ENCODE results near the gene PRKAR2A. TPM values are rescaled to one million over a fixed set of nuclear protein-coding genes. Genes with fewer than 3 reads are reported as not detected.
A peak's percentile ranks its signal among the peaks of the same experiment; 100 is the strongest.
"Not testable (repeated sequence)": the region's sequence is repeated elsewhere in the genome, so short reads cannot be mapped to it uniquely, and the experiment has no call there.

Gene PRKAR2A
- polyA plus RNA-seq, 3 donors, result 40.0 to 49.8 (median 47.0) TPM

DNA sequence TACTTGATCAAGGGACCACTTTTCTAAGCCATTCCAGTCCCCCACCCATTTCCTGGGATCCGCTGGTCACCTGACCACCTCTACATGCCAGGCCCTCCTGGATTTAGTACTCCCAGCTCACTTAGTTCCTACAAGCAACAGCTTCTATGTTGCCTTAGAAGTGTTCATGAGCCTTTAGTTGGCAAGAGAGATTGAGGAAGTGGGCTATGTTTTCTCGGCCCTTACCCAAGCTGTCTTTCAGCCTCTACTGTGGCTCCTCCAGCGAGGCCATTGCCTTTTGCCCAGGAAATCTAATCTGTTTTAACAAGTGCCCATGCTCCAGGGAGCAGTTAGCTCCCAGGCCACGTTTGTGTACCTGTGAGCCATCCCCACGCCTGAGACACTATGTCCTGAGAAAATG, 4.5 kb upstream of the PRKAR2A start:
- no peak for DNase-seq (ENCODE audit: extremely low read depth in 1 of 11, low read depth in 9 of 11, low spot score in 4 of 11)

DNA sequence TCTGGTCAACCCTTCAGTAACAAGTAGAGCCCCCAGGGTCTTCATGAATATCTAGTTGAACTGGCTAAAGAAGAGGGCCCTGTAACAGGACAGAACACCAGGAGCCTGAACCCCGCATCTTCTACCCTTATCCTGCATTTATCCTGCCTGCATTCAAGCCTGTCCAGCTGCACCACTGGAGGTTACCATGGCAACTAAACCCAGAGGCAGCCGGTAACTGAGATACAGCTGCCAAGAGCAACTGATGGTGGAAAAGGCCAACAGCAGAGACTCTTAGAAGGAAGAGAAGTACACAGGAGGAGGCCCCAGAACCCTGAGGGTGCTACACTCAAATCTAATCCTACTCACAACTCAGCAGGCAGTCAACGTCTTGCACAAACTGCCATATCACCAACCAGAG, 3.7 kb upstream of the PRKAR2A start:
- DNase-seq (ENCODE audit: extremely low read depth in 1 of 11, low read depth in 9 of 11, low spot score in 4 of 11), result peak in 3 of 11 donors; percentile 18 to 38 (median 35)

DNA sequence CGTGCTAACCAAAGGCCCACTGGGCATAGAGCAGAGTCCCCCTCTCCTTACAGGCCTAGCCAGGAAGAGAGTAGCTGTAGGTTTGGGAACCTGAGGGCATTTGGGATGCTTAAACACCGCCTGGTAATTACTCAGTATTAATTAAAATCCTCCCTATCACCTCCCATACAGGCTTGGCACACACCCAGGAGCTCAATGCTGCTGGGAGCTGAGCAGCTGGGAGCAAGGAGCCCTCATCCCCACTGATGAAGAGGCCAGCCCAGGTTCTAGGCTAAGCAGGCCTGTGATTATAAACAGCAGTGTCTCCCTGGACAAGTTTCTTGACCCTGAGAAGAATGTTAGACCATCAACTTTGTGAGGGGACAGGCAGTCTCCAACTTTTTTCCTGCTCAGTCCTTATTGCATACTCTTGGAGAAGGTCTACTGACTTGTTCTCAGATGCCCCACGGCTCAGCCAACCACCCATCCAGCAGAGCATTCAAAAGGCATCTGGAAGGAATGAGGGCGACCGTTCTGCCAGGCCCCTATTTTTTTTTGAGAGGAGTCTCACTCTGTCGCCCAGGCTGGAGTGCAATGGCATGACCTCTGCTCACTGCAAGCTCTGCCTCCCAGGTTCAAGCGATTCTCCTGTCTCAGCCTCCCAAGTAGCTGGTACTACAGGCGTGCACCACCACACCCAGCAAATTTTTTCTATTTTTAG, 1.3 kb upstream of the PRKAR2A start:
- no peak for DNase-seq (ENCODE audit: extremely low read depth in 1 of 11, low read depth in 9 of 11, low spot score in 4 of 11)

- DNase-seq (ENCODE audit: extremely low read depth in 1 of 11, low read depth in 9 of 11, low spot score in 4 of 11), result peak in 10 of 11 donors; percentile 35 to 63 (median 57)
Observed at GRCh38 chr3:48847053-48847503, 596 bp downstream of the PRKAR2A start.

DNA sequence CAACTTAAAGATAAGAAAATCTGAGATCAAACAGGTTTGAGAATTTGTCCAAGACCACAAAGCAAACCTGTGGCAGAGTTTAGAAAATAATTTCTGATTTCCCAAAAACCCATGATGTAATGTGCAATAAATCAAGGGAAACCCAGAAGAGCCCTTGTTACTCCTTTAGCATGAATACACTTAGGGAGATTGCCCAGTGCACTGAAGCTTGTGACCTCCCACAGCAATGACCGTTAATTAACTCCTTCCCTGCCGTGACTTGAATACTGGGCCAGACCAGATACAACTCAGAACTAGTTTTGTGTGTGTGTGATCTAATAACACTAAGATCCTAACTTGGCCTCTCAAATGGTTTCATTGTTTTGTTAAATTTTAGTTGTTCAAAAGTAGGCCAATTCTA, 2.5 kb downstream of the PRKAR2A start:
- no peak for DNase-seq (ENCODE audit: extremely low read depth in 1 of 11, low read depth in 9 of 11, low spot score in 4 of 11)

DNA sequence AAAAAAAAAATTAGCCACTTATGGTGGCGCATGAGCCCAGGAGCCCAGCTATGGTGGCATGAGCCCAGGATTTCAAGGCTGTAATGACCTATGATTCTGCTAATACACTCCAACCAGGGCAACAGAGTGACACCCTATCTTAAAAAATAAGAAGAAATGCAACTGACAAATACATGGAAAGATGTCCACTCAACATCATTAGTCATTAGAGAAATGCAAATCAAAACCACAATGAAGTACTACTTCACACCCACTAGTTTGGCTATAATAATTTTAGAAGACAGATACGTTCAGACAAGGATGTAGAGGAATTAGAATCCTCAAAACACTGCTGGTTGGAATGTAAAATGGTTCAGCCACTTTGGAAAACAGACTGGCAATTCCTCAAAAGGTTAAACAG, 10.5 kb downstream of the PRKAR2A start:
- no peak for DNase-seq (ENCODE audit: extremely low read depth in 1 of 11, low read depth in 9 of 11, low spot score in 4 of 11)

DNA sequence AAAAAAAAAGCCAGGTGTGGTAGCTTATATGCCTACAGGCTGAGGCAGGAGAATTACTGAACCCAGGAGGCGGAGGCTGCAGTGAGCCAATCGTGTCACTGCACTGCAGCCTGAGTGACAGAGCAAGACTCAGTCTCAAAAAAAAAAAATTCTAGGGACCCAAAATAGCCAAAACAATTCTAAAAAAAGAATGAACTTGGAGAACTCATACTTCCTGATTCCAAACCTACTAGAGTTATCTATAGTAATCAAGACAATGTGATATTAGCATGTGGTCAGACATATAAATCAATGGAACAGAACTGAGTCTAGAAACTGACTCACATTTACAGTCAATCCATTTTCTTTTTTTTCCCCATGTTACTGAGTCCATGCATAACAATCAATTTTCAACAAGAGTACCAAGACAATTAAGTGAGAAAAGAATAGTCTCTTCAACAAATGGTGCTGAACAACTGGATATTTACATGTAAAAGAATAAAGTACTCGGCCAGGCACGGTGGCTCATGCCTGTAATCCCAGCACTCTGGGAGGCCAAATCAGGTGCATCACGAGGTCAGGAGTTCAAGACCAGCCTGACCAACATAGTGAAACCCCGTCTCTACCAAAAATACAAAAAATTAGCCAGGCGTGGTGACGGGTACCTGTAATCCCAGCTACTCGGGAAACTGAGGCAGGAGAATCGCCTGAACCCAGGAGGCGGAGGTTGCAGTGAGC, 11.9 kb downstream of the PRKAR2A start:
- no peak for DNase-seq (ENCODE audit: extremely low read depth in 1 of 11, low read depth in 9 of 11, low spot score in 4 of 11)

DNA sequence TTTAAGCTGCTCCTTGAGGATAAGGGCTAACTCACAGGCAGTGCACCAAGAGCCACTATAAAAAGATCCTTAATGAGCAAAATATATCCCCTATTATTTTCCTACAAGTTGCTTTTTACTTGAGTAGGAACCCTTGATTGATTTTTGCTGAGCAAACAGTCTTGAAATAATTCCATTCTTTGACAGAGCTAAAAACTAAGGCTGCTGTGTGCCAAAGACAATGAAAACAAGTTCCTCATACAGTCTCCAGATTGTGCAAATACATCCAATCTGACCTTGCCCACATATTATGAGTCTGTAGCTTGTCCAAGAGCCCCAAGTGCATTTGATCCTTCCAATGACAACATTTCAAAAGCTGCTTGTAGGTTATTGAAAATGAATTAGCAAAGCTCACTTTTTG, 15.0 kb downstream of the PRKAR2A start:
- DNase-seq (ENCODE audit: extremely low read depth in 1 of 11, low read depth in 9 of 11, low spot score in 4 of 11), result no peak

- no peak for DNase-seq (ENCODE audit: extremely low read depth in 1 of 11, low read depth in 9 of 11, low spot score in 4 of 11)
Observed at GRCh38 chr3:48830715-48831114, 17.0 kb downstream of the PRKAR2A start.

GRCh38 chr3:48829525-48829924, 18.1 kb downstream of the PRKAR2A start:
- not testable (repeated sequence) for DNase-seq (ENCODE audit: extremely low read depth in 1 of 11, low read depth in 9 of 11, low spot score in 4 of 11)

DNA sequence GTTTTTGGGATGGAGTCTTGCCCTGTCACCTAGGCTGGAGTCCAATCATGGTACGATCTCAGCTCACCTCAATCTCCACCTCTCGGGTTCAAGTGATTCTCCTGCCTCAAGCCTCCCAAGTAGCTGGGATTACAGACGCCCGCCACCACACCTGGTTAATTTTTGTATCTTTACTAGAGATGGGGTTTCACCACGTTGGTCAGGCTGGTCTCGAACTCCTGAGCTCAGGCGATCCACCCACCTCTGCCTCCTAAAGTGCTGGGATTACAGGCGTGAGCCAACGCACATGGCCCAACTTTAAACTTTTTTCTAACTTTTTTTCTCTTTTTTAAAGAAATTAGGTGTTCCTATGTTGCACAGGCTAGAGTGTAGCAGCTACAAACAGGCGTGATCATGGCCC, 19.8 kb downstream of the PRKAR2A start:
- not testable (repeated sequence) for DNase-seq (ENCODE audit: extremely low read depth in 1 of 11, low read depth in 9 of 11, low spot score in 4 of 11)

DNA sequence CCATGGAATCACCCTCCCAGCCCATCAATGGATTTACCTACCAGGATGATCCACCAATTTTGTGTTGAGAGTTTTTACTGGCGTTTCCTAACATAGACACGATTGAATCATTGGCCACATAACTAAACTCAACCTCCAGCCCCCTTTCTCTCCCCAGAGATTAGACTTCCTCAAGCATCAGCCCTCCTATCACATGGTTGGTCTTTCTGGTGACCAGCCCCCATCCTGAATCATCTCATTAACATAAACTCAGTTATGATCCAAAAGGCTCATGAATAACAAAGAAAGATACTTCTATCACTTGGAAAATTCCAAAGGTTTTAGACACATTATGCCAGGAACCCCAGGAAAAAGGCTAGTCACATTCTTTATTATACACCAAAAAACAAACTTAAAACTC, 21.2 kb downstream of the PRKAR2A start:
- DNase-seq (ENCODE audit: extremely low read depth in 1 of 11, low read depth in 9 of 11, low spot score in 4 of 11), result no peak

GRCh38 chr3:48820612-48821324, 26.9 kb downstream of the PRKAR2A start:
- no peak for DNase-seq (ENCODE audit: extremely low read depth in 1 of 11, low read depth in 9 of 11, low spot score in 4 of 11)

DNA sequence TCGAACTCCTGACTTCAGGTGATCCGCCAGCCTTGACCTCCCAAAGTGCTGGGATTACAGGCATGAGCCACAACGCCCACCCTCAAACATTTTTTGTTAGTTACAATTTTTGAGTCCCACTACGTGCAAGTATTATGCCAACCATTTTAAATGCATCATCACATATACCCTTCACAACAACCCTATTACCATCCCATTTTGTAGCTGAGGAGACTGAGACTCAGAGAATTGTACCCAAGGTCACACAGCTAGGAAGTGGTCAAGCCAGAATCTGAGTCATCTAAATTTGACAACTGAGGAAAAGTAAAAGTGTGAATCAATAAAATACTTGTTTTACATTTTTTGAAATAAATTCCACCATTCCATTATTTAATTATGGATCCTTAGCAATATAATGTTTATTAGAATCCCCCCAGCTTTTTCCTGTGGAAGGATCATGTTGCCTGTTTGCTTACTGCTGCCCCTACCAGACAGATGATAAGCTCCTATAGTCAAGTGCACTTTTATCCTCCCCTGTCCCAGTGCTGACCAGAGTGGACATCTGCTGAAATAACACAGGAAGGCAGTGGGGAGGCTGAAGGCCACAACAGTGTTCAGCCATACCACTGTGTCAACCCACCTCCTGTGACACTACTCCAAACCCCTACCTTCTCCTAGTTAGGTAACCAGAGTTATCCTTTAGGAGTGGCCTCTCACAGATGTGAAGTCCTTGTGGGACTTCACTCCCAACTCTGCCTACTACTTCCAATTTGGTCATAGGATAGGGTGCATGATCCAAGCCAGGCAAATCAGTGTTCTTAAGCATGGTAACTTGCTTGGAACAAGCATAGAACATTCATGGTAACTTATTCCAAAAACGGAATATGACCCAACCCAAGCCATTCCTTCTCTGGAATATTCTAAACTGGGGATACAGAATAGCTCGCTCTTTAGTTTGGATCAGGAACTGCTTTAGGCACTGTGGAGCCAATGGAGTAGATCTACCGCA, 28.1 kb downstream of the PRKAR2A start:
- no peak for DNase-seq (ENCODE audit: extremely low read depth in 1 of 11, low read depth in 9 of 11, low spot score in 4 of 11)

DNA sequence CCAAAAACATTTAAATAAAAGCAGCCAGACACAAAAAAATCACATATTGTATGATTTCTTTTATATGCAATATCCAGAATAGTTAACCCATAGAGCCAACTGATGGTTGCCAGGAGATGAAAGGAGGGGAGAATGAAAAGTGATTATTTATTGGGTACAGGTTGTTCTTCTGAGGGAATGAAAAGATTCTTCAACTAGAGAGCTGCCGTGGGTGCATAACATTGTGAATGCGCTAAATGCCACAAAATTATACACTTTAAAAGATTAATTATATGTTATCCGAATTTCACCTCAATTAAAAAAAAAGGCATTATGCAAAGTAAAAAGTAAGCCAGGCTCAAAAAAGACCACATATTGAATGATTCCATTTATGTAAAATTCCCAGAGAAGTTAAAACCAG, 36.1 kb downstream of the PRKAR2A start:
- DNase-seq (ENCODE audit: extremely low read depth in 1 of 11, low read depth in 9 of 11, low spot score in 4 of 11), result no peak

DNA sequence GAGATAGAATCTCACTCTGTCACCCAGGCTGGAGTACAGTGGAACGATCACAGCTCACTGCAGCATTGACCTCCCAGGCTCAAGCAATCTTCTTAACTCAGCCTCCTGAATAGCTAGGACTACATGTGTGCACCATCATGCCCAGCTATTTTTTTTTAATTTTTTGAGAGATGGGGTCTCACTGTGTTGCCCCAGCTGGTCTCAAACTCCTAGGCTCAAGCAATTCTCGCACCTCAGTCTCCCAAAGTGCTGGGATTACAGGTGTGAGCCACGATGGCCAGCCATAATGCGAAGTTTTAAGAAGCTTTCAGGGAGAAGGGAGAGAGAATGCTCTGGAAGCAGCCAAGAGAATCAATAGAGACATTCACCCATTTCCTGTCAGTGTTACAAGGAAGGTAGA, 42.7 kb downstream of the PRKAR2A start:
- no peak for DNase-seq (ENCODE audit: extremely low read depth in 1 of 11, low read depth in 9 of 11, low spot score in 4 of 11)

- not testable (repeated sequence) for DNase-seq (ENCODE audit: extremely low read depth in 1 of 11, low read depth in 9 of 11, low spot score in 4 of 11)
Observed at GRCh38 chr3:48800831-48801230, 46.8 kb downstream of the PRKAR2A start.

- DNase-seq (ENCODE audit: extremely low read depth in 1 of 11, low read depth in 9 of 11, low spot score in 4 of 11), result no peak
Observed at GRCh38 chr3:48798998-48799397, 48.7 kb downstream of the PRKAR2A start.

- no peak for DNase-seq (ENCODE audit: extremely low read depth in 1 of 11, low read depth in 9 of 11, low spot score in 4 of 11)
Observed at GRCh38 chr3:48797626-48798025, 50.0 kb downstream of the PRKAR2A start.

Measured in renal cortex interstitium (tissue), 11 donors.